ENCODE measurements around the gene BBIP1. TPM values are rescaled to one million over a fixed set of nuclear protein-coding genes. Genes with fewer than 3 reads are reported as not detected.
"Not testable (repeated sequence)": the region's sequence is repeated elsewhere in the genome, so short reads cannot be mapped to it uniquely, and the experiment has no call there.

BBIP1 gene
- total RNA-seq, 4 donors from 2014 or later, result 10.0 to 36.4 (median 29.4) TPM

DNA sequence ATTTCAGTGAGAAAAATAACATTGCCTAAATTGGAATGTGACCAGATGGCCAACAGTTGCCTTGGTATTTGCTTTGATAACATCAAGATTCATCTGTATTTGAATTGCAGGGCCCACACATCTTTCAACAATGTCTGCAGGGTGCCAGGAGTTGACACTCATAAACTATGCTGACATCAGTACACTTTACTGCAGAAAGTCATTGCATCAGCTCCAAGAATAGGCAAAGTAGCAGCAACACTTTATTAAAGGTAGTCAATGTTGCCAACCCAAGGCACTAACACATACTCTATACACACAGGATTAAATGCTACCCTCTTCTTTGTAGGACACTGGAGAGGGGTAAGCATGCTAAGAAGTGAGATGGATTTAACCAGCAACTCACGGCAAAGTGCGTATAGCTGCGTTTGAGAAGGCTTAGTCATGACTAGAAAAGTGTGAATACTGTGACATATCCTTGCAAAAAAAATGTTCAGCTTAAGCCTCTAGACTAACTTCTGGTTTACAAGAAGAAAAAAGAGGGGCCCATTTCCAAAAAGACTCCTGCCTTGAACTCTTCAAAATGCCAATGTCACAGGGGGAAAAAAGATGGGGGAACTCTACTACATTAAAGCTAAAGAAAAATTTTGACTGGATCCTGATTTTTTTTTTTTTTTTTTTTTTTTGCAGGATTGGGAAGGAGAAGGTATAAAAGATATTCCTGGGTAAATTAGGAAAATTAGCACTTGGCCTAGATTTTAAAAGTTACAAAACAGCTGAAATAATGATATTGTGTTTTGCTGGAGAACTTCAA lies 2.2 kb downstream of the BBIP1 start:
- Histone ChIP-seq H3K9me3 (no peaks in the 10 kb centered on the region), H3K27ac (no peak overlapping the region), H3K4me3 (no peak overlapping the region), H3K36me3 (no peaks in the 10 kb centered on the region), H3K27me3 (no peaks in the 10 kb centered on the region), H3K4me1 (peaks cover 0 to 4% of the 10 kb centered on the region in 2 donors)
- intact Hi-C loops (cut with DNase I; ENCODE audit: low total_unique reads), result no loop called here
- no peak for TF ChIP-seq POLR2A (IDR thresholded peaks at IDR 0.05)
- TF ChIP-seq, protein P1, sequence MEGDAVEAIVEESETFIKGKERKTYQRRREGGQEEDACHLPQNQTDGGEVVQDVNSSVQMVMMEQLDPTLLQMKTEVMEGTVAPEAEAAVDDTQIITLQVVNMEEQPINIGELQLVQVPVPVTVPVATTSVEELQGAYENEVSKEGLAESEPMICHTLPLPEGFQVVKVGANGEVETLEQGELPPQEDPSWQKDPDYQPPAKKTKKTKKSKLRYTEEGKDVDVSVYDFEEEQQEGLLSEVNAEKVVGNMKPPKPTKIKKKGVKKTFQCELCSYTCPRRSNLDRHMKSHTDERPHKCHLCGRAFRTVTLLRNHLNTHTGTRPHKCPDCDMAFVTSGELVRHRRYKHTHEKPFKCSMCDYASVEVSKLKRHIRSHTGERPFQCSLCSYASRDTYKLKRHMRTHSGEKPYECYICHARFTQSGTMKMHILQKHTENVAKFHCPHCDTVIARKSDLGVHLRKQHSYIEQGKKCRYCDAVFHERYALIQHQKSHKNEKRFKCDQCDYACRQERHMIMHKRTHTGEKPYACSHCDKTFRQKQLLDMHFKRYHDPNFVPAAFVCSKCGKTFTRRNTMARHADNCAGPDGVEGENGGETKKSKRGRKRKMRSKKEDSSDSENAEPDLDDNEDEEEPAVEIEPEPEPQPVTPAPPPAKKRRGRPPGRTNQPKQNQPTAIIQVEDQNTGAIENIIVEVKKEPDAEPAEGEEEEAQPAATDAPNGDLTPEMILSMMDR (IDR thresholded peaks at IDR 0.05), result no peak
- no peak for DNase-seq

DNA sequence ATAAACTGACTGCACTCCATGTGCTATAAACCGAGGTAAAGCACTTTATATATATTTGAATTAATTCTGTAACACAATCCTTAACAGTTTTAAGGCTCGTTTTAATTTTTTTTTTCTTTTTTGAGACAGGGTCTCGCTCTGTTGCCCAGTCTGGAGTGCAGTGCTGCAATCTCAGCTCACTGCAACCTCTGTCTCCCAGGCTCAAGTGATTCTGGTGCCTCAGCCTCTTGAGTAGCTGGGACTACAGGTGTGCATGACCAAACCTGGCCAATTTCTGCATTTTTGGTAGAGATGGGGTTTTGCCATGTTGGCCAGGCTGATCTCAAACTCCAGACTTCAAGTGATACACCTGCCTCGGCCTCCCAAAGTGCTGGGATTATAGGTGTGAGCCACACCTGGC lies 3.4 kb downstream of the BBIP1 start:
- H3K4me3 ChIP-seq; H3K4me1 ChIP-seq; H3K27ac ChIP-seq; H3K9me3 ChIP-seq; DNase-seq; intact Hi-C loops (cut with DNase I; ENCODE audit: low total_unique reads); H3K27me3 ChIP-seq; H3K36me3 ChIP-seq: not testable (repeated sequence)

GRCh38 chr10:110915035-110915434 lies 3.9 kb downstream of the BBIP1 start:
- no peaks in the 10 kb centered on the region for H3K27me3 ChIP-seq
- H3K9me3 ChIP-seq, result no peaks in the 10 kb centered on the region
- no peak for TF ChIP-seq POLR2A (IDR thresholded peaks at IDR 0.05)
- TF ChIP-seq, protein P1 (IDR thresholded peaks at IDR 0.05), result no peak
- H3K4me1 ChIP-seq, result peaks cover 0 to 4% of the 10 kb centered on the region in 2 donors
- no peaks in the 10 kb centered on the region for H3K36me3 ChIP-seq
- H3K4me3 ChIP-seq, result no peak overlapping the region
- intact Hi-C loops (cut with DNase I; ENCODE audit: low total_unique reads), result no loop called here
- H3K27ac ChIP-seq, result no peak overlapping the region
- DNase-seq, result no peak

DNA sequence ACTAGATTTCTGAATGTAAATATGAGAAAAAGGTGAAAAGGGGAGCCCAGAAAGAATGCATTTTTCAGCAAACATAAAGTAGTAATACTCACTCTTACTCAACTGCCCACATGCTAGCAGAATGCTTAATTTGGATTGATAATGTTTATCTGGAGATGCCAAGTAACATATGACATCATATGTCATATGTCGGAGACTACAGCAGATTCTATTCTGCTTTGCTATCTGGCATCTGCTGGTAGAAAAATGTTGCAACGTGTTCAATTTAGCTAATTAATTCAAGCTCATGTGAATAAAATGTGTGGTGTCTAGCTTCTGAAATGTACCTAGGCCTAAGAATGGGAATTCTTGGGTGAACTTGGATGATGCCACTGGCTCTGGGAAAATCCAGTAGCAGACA lies 4.5 kb downstream of the BBIP1 start:
- no peak overlapping the region for H3K27ac ChIP-seq

GRCh38 chr10:110912374-110912773 lies 6.6 kb downstream of the BBIP1 start:
- H3K4me3 ChIP-seq, result no peak overlapping the region
- no peaks in the 10 kb centered on the region for H3K9me3 ChIP-seq
- DNase-seq, result no peak
- no peaks in the 10 kb centered on the region for H3K27me3 ChIP-seq
- TF ChIP-seq, protein P1 (IDR thresholded peaks at IDR 0.05), result no peak
- TF ChIP-seq POLR2A (IDR thresholded peaks at IDR 0.05), result no peak
- intact Hi-C loops (cut with DNase I; ENCODE audit: low total_unique reads), result no loop called here
- H3K4me1 ChIP-seq, result peaks cover 0 to under 1% of the 10 kb centered on the region in 2 donors
- H3K36me3 ChIP-seq, result no peaks in the 10 kb centered on the region
- H3K27ac ChIP-seq, result no peak overlapping the region

More for the DNA sequence above, 4.5 kb downstream of the BBIP1 start:
- Histone ChIP-seq H3K4me1 (peaks cover 0 to 4% of the 10 kb centered on the region in 2 donors), H3K4me3 (no peak overlapping the region), H3K36me3 (no peaks in the 10 kb centered on the region), H3K27me3 (no peaks in the 10 kb centered on the region), H3K9me3 (no peaks in the 10 kb centered on the region)
- no peak for DNase-seq
- TF ChIP-seq, protein P1 (IDR thresholded peaks at IDR 0.05), result no peak
- TF ChIP-seq POLR2A (IDR thresholded peaks at IDR 0.05), result no peak
- intact Hi-C loops (cut with DNase I; ENCODE audit: low total_unique reads), result no loop called here
